HuH-7.5 (cell line): ENCODE measurements around the gene OSBPL2.

Source experiments
- DNase-seq: peaks from one replicate; pipeline ENCODE4 v3.0.0; 2011; ENCODE audit warnings: low spot score

OSBPL2 gene

DNA sequence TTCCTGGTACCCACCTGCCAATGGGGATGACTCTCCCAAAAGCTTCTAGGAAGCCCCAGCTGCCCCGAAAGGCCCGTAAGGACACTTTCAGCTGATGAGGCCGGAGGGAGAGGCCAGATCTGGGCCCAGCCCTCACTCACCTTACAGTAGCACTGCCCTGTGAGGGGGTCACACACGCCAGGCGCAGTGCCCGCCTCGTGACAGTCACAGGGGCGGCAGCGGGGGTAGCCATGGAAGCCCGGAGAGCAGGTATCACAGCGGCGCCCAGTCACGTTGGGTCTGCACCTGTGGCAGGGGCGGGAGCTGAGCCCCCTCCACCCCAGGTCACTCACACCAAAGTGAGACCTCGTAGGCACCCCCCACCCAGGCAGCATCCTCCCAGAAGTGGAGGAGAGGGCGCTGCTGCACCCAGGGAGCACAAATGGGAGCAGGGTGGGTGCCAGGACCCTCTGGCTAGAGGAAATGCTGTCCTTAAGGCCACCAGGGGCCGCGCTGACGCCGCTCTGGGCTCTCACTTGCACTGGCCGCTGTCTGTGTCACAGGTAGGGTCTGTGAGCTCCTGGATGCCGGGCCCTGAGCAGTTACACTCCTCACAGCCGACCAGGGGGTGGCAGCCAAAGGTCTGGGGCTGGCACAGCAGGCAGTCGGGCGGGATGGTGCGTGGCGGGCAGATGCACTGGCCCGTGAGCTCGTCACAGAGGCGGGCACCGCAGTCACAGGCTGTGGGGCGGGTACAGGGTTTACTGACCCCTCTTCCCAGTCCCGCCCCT lies 89.6 kb downstream of the OSBPL2 start:
- no peak for DNase-seq

- no peak for DNase-seq
Observed at GRCh38 chr20:62328684-62329388, 90.5 kb downstream of the OSBPL2 start.

DNA sequence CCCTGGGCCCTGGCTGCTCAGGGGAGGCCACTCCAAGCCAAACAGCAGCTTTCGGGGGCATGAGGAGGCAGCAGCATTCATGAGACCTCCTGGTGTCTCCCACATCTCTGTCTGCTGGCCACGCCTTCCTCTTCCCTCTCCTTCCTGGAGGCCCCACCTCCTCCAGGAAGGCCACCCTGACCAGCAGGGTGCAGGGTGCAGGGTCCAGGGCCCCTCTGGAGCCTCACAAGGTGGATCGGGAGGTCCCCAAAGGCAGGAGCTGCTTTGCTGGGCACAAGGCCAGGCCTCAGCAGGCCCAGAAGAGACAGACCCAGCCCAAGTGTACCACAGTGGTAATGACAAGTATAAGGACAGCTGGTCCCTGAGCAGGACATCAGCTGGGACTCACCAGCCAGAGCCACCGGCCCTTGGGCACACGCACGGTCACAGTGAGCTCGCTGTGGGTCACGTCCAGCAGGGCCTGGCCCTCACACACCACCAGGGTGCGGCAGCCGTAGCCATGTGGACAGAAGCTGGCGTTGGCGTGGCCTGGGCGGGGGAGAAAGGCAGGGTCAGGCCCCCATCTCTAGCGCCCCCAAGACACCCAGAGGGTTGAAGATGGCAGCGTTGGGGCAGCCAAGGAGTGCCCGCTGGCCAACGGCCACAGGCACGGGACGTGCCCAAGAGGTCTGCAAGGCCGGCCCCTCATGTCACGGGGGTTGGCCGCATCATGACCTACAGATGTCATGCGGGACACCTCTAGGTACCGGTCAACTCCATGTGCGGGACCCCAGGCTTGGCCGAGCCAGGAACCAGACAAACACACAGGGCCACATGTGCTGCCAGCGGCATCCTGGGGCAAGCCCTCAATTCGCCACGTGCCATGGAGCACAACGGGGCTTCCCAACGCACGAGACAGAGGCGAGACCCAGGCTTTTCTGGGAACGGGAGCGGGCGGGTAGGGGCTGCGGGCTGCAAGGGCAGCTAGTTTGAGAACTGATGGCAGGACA lies 91.4 kb downstream of the OSBPL2 start:
- no peak for DNase-seq

DNA sequence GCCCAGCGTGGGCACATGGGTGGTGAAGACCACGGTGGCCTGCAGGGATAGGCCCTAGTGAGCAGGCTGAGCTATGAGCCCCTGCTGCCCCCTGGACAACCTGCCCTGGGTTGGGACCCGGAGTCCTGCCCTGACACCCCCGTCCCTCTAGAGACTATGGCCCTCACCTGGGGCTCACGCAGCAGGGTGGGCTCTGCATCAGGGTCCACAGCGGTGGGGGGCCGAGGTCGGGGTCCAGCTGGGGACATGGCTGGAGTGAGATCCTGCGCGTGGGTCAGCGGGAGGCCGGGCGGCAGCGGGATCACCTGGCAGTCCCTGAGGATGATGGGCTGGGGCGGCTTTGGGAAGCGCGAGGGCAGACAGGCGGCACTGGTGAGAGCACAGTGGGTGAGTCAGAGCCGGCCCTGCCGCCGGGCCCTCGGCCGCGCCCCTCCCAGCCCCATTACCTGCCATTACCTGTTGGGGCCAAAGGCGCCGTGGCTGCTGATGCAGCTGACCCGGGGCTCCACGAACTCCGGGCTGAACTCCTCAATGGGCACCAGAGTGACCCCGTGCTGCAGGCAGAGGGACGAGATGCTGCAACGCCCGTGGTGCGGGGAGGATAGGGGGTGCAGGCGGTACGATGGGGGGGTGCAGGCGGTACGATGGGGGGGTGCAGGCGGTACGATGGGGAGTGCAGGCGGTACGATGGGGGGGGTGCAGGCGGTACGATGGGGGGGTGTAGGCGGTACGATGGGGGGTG lies 92.4 kb downstream of the OSBPL2 start:
- DNase-seq: no peak

DNA sequence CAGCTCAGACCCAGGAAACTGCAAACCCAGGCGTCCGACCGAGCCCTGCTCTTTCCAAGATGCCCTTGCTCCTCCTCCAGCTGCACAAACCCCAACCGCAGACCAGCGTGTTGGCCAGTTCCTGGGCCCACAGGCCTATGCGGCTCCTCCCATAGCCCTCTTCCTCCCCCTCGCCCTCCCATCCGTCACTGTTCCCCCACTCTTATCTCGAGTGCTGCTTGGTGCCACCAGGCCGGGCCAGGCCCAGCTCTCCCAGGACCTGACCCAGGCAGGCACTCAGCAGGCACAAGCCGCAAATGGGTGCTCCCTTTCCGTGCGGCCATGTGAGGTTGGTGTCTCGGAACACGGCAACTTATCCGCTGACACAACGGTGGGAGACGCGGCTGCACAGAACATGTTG lies 93.0 kb downstream of the OSBPL2 start:
- DNase-seq: no peak

GRCh38 chr20:62332421-62332820 lies 94.1 kb downstream of the OSBPL2 start:
- no peak for DNase-seq

DNA sequence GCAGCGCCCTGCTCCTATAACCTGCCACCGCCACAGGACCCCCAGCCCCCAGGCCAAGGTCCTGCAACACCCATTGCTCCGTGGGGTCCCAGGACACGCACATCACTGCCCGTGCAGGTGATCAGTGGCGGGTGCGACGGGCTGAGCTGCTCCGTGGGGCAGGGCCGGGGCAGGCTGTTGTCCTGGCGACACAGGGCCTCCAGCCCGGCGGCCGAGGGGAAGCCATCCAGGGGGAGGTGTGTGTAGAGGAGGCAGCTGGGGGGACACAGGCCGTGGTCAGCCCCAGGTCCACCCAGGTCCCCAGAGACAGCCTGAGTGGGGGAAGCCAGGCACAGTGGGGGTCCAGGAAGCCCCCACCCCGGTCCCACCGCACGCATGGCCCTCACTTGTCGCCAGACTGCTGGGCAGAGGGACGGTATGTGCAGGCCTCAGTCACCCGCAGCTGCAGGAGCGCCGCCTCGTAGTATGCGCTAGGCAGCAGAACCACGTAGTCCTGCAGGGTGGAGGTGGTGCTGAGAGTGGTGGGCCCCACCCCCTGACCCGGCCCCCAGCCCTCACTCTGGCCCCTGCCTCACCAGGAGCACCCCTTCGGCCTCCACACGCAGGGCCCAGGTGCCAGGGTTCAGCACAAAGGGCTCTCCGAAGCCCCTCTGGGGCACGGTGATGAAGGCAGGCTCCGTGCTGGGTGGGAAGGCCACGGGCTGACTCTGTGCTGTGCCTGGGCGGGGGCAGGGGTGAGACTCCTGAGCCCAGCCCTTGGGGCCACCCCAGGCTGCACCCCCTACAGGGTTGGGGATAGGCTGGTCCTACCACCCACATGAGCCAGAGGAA lies 94.9 kb downstream of the OSBPL2 start:
- DNase-seq: no peak

- no peak for DNase-seq
Observed at GRCh38 chr20:62333820-62334595, 95.7 kb downstream of the OSBPL2 start.

DNA sequence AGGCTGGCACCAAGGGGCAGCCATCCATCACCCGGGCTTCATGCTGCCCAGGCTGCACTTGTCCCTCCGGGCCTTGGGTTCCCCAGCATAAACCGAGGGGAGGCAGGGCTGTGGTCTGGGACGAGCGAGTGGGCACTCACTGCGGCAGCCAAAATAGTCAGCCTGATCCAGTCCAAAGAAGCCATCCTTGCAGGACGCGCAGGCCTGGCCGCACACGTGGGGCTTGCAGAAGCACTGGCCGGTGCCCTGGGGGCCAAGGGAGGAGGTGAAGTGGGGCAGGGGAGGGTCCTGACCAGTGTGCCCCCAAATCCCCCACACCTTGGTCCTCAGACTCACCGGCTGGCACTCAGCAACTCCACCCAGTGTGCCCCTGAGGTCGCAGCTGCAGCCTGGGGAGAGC lies 96.6 kb downstream of the OSBPL2 start:
- DNase-seq: no peak

DNA sequence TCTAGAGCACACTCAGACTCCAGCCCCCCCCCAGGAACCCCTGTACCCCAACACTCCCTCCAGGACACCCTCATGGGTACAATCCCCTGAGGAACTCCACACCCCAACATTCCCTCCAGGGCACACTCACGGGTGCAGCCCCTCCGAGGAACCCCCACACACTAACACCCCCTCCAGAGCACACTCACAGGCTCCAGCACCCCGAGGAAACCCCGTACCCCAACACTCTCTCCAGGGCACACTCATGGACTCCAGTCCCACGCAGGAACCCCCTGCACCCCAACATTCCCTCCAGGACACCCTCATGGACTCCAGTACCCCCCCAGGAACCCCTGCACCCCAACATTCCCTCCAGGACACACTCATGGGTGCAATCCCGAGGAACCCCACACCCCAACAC lies 97.2 kb downstream of the OSBPL2 start:
- DNase-seq: no peak

DNA sequence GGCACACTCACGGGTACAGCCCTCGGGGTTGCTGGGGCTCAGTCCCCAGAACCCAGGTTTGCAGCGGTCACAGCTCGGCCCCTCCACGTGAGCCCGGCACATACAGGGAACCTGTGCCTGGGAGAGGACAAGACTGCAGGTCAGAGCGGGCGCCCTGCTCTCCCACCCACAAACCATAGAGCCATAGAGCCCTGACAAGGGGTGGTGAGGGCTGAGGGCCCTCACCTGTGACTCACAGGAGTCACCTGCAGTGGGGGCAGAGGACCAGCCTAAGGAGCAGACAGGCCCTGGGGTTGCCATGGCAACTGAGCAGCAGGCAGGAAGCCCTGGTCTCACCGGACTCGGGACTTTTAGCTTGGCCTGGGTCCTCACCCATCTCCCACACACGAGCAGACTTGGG lies 98.0 kb downstream of the OSBPL2 start:
- no peak for DNase-seq

GRCh38 chr20:62336775-62337557 lies 98.6 kb downstream of the OSBPL2 start:
- no peak for DNase-seq

DNA sequence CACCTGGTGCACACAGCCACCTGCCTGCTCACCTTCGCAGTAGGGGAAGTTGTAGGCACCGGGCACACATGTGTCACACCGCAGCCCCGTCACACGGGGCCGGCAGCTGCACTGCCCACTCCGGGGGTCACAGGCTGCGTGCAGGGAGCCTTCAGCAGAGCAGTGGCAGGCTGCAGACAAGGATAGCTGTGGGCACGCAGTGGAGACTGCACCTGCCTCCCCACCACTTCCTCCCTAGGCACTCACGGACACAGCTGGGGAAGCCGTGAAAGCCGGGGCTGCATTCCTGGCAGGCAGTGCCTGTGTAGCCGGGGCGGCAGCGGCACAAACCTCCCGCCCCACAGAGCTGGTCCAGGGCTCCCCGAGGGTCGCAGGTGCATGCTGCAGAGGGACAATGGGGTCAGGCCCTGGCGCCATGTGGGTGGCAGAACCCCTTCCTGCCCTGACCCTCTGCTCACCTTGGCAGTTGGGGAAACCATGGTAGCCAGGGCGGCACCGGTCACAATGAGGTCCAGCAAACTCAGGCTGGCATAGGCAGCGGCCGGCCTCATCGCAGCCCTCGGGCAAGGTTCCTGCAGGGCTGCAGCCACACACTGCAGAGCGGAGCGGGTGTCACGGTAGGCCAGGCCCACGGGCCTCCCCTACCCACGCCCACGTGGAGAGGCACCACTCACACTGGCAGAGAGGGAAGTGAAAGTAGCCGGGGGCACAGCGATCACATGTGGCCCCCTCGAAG lies 99.4 kb downstream of the OSBPL2 start:
- no peak for DNase-seq

- no peak for DNase-seq
Observed at GRCh38 chr20:62338294-62338620, 99.9 kb downstream of the OSBPL2 start.

DNA sequence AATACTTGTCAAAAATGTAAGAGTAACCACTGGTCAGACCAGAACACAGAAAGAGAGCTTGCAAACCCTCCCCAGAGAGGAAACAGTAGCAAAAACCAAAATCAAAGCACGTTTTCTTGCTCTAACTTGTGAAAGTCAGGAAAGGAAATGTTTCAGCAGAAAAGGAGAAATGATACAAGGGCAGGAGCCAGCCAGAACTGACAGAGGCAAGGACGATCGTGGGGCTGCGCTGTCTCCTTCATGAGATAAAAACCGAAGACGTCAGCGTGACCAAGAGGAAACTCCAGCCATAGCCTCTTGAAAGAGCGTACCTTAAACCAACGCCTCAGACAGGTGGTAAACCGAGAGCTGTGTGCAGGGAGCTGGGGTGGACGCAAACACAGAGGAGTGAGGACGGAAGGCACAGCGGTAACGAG lies 101.3 kb downstream of the OSBPL2 start:
- no peak for DNase-seq

DNA sequence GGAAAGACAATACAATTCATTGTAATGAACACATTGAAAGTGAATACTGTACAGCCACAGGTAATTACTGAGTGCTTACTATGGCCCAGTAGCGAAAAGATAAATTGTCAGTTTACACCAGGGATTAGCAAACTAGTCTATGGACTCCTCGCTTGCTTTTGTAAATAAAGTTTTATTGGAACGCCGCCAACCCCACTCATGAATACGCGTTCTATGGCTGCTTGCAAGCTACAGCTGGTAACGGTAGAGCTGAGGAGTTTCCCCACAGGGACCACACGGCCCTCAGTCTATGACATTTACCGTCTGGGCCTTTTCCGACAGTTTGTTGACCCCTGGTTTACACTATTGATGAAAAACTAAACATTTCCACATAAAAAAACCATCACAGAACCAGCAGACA lies 104.6 kb downstream of the OSBPL2 start:
- DNase-seq: no peak

DNA sequence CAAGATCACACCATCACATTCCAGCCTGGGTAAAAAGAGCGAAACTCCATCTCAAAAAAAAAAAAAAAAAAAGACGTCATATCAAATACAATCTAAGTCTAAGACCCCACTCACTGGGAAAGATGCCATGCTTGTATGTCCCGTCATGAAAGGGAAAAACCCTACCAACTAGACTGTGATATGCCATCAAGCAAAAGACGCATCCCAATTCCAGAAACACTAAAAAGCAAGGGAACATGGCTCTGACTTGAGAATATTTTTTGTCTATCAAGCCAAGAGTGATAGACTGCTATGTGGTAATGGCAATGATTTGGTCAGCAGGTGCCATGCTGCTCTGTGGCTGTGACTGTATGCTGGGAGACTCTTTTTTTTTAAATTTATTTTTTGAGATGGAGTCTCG lies 105.8 kb downstream of the OSBPL2 start:
- DNase-seq: no peak

GRCh38 chr20:62344782-62345181 lies 106.5 kb downstream of the OSBPL2 start:
- no peak for DNase-seq
